H1 (cell line): Measurements from ENCODE around the gene CELF1. TPM values are rescaled to one million over a fixed set of nuclear protein-coding genes. Genes with fewer than 3 reads are reported as not detected.

Experiments
- CTCF ChIA-PET: fragments of 300-600 bp; sonication (Branson Sonifier 250); formaldehyde crosslinking; loops from one replicate; lab custom pipeline; 2021; ENCODE audit not compliant: partially characterized antibody; lab: Charles Lee
- POLR2A ChIA-PET: fragments of 300-600 bp; sonication (Branson Sonifier 250); formaldehyde crosslinking; loops from one replicate; lab custom pipeline; 2021; ENCODE audit warnings: inconsistent platforms; ENCODE audit not compliant: partially characterized antibody; lab: Charles Lee
- DNase-seq, 2 experiments: peaks; one replicate each; pipeline versions ENCODE4 v3.0.0 to v3.0.0-alpha.2; 2010 to 2022; ENCODE audit warnings: low spot score in 2 of 2, low read depth in 1 of 2, mixed read lengths in 1 of 2
- FAIRE-seq: peaks from 2 replicates; lab custom pipeline; 2011; peaks lifted over from hg19 to GRCh38; lab: Jason Lieb, UNC
- H2AFZ ChIP-seq: 2 replicates; pipeline ENCODE4 v1.8.1; 2012; ENCODE audit warnings: low read length, inconsistent platforms
- H2AK5ac ChIP-seq: 2 replicates; pipeline ENCODE4 v1.6.1; 2013; ENCODE audit warnings: low read depth, low read length
- H2BK120ac ChIP-seq: replicated peaks from 2 replicates; pipeline ENCODE3; 2013; ENCODE audit warnings: low read depth, low read length, inconsistent platforms
- H2BK12ac ChIP-seq: 2 replicates; pipeline ENCODE4 v1.6.1; 2013; ENCODE audit warnings: low read depth, low read length
- H2BK15ac ChIP-seq: 2 replicates; pipeline ENCODE4 v1.6.1; 2013; ENCODE audit warnings: low read length
- H2BK20ac ChIP-seq: 2 replicates; pipeline ENCODE4 v1.6.1; 2013; ENCODE audit warnings: low read length
- H2BK5ac ChIP-seq: 2 replicates; pipeline ENCODE4 v1.6.1; 2013; ENCODE audit warnings: low read depth, low read length
- H3K14ac ChIP-seq: 2 replicates; pipeline ENCODE4 v1.6.1; 2013; ENCODE audit warnings: inconsistent platforms; ENCODE audit not compliant: insufficient read length
- H3K18ac ChIP-seq: 2 replicates; pipeline ENCODE4 v1.6.1; 2013; ENCODE audit warnings: low read length; ENCODE audit errors: extremely low read depth
- H3K23ac ChIP-seq: 2 replicates; pipeline ENCODE4 v1.6.1; 2013; ENCODE audit warnings: inconsistent platforms; ENCODE audit not compliant: insufficient read length
- H3K23me2 ChIP-seq: 2 replicates; pipeline ENCODE4 v1.6.1; 2013; ENCODE audit warnings: low read depth, low read length
- H3K27ac ChIP-seq: 2 replicates; pipeline ENCODE4 v1.6.1; 2011; ENCODE audit warnings: low read depth, low read length, inconsistent platforms
- H3K27me3 ChIP-seq, 4 experiments: replicated peaks in 1 of 4; 1 replicate in 1 of 4; 2 replicates in 3 of 4; pipeline versions ENCODE4 v1.6.1 to v1.8.1; 2011 to 2013; ENCODE audit warnings: low read length in 3 of 4, mild to moderate bottlenecking in 3 of 4, inconsistent platforms in 2 of 4, mixed read lengths in 2 of 4, moderate library complexity in 1 of 4; ENCODE audit not compliant: control insufficient read depth in 3 of 4, insufficient read depth in 3 of 4; ENCODE audit errors: extremely low read depth in 1 of 4
- H3K36me3 ChIP-seq, 4 experiments: 2 replicates each; pipeline versions ENCODE4 v1.6.1 to v1.8.1; 2011 to 2013; ENCODE audit warnings: mild to moderate bottlenecking in 4 of 4, low read length in 3 of 4, moderate library complexity in 2 of 4, control low read depth in 1 of 4, inconsistent platforms in 1 of 4; ENCODE audit not compliant: insufficient read depth in 4 of 4, control insufficient read depth in 2 of 4
- H3K4ac ChIP-seq: replicated peaks from 2 replicates; pipeline ENCODE3; 2013; ENCODE audit warnings: low read length, low read depth, mixed read lengths, inconsistent platforms; ENCODE audit not compliant: insufficient read length
- H3K4me1 ChIP-seq, 4 experiments: replicated peaks in 1 of 4; 1 replicate in 1 of 4; 2 replicates in 3 of 4; pipeline versions ENCODE4 v1.6.1 to v1.8.1; 2011 to 2013; ENCODE audit warnings: low read length in 3 of 4, inconsistent platforms in 2 of 4, mixed read lengths in 1 of 4; ENCODE audit not compliant: insufficient read depth in 4 of 4, control insufficient read depth in 3 of 4
- H3K4me2 ChIP-seq, 2 experiments: 2 replicates each; pipeline versions ENCODE4 v1.6.1 to v1.8.1; 2011 to 2013; ENCODE audit warnings: low read depth in 2 of 2, low read length in 2 of 2, control low read depth in 1 of 2, inconsistent platforms in 1 of 2, mild to moderate bottlenecking in 1 of 2; ENCODE audit not compliant: insufficient read depth in 1 of 2
- H3K4me3 ChIP-seq, 4 experiments: fragments of 200-600, 300-600 bp in 1 of 4; sonication (generic), shearing (Covaris generic), sonication (Bioruptor Twin) in 1 of 4; 2 replicates each; pipeline versions ENCODE4 v1.5.1 to v1.8.1; 2011 to 2016; ENCODE audit warnings: low read length in 4 of 4, low read depth in 3 of 4, control low read depth in 2 of 4, inconsistent platforms in 2 of 4, mild to moderate bottlenecking in 2 of 4, mixed read lengths in 1 of 4, moderate library complexity in 1 of 4; ENCODE audit not compliant: insufficient read depth in 2 of 4; ENCODE audit errors: extremely low read depth in 1 of 4
- H3K56ac ChIP-seq: replicated peaks from 2 replicates; pipeline ENCODE3; 2013; ENCODE audit warnings: low read depth, mild to moderate bottlenecking, mixed read lengths, low read length, inconsistent platforms; ENCODE audit not compliant: insufficient read length
- H3K79me1 ChIP-seq: 2 replicates; pipeline ENCODE4 v1.6.1; 2013; ENCODE audit warnings: low read depth, low read length, control low read depth
- H3K79me2 ChIP-seq, 2 experiments: 2 replicates each; pipeline versions ENCODE4 v1.6.1 to v1.8.1; 2012 to 2013; ENCODE audit warnings: low read length in 2 of 2, mild to moderate bottlenecking in 2 of 2, inconsistent platforms in 1 of 2; ENCODE audit not compliant: insufficient read depth in 2 of 2, control insufficient read depth in 1 of 2
- H3K9ac ChIP-seq, 4 experiments: replicated peaks in 1 of 4; 1 replicate in 1 of 4; 2 replicates in 3 of 4; pipeline versions ENCODE4 v1.6.1 to v1.8.1; 2011 to 2013; ENCODE audit warnings: low read depth in 3 of 4, low read length in 3 of 4, control low read depth in 2 of 4, mild to moderate bottlenecking in 2 of 4, moderate library complexity in 2 of 4, inconsistent platforms in 1 of 4; ENCODE audit errors: extremely low read depth in 1 of 4
- H3K9me3 ChIP-seq, 2 experiments: 2 replicates each; pipeline versions ENCODE4 v1.6.1 to v1.8.1; 2012 to 2013; ENCODE audit warnings: mild to moderate bottlenecking in 2 of 2, moderate library complexity in 2 of 2, control low read depth in 1 of 2, inconsistent platforms in 1 of 2, low read depth in 1 of 2, low read length in 1 of 2, mixed read lengths in 1 of 2; ENCODE audit not compliant: insufficient read depth in 2 of 2
- H4K20me1 ChIP-seq, 2 experiments: replicated peaks in 1 of 2; 2 replicates each; pipeline versions ENCODE3 to v1.8.1; 2011 to 2013; ENCODE audit warnings: inconsistent platforms in 2 of 2, low read length in 2 of 2, mild to moderate bottlenecking in 1 of 2; ENCODE audit not compliant: insufficient read depth in 2 of 2, control insufficient read depth in 1 of 2
- H4K5ac ChIP-seq: 2 replicates; pipeline ENCODE4 v1.6.1; 2013; ENCODE audit warnings: low read length, low read depth, mixed read lengths, inconsistent platforms; ENCODE audit not compliant: insufficient read length
- H4K8ac ChIP-seq: 2 replicates; pipeline ENCODE4 v1.8.0; 2013; ENCODE audit warnings: mild to moderate bottlenecking, moderate library complexity, low read length, inconsistent platforms; ENCODE audit not compliant: insufficient read depth; ENCODE audit errors: extremely low read depth
- H4K91ac ChIP-seq: replicated peaks from 2 replicates; pipeline ENCODE3; 2013; ENCODE audit warnings: low read length, mixed read lengths, inconsistent platforms; ENCODE audit not compliant: insufficient read length
- ASH2L ChIP-seq: fragments of 200-600, 300-600 bp; sonication (generic); IDR thresholded peaks from one replicate; pipeline ENCODE4 v1.7.1; 2017; ENCODE audit warnings: low read length
- ATF3 ChIP-seq: IDR thresholded peaks from 2 replicates; pipeline ENCODE4 v1.6.1; 2011; ENCODE audit warnings: low read depth, mild to moderate bottlenecking, low read length; ENCODE audit not compliant: insufficient read depth
- BACH1 ChIP-seq: IDR thresholded peaks from 2 replicates; pipeline ENCODE4 v1.6.1; 2012; ENCODE audit warnings: low read length, improper control_type of control experiment
- BCL11A ChIP-seq, 2 experiments: IDR thresholded peaks; one replicate each; pipeline ENCODE4 v1.6.1; 2011; ENCODE audit warnings: low read depth in 2 of 2, low read length in 2 of 2, mild to moderate bottlenecking in 2 of 2
- CHD2 ChIP-seq: IDR thresholded peaks from 2 replicates; pipeline ENCODE4 v1.6.1; 2012; ENCODE audit warnings: low read length, improper control_type of control experiment
- EGR1 ChIP-seq: IDR thresholded peaks from 2 replicates; pipeline ENCODE4 v1.6.1; 2011; ENCODE audit warnings: low read depth, low read length, borderline replicate concordance
- NRF1 ChIP-seq: IDR thresholded peaks from 2 replicates; pipeline ENCODE4 v1.6.1; 2011; ENCODE audit warnings: mild to moderate bottlenecking, low read depth, low read length, improper control_type of control experiment
- RNF2 ChIP-seq: fragments of 200-900, 300-1000 bp; sonication (generic); IDR thresholded peaks from 2 replicates; pipeline ENCODE4 v1.7.1; 2016; ENCODE audit warnings: borderline replicate concordance, low read depth, mild to moderate bottlenecking, antibody characterized with exemption, low read length; ENCODE audit not compliant: poor library complexity, severe bottlenecking; ENCODE audit errors: missing control alignments
- SAP30 ChIP-seq: fragments of 300-600 bp; sonication (generic); IDR thresholded peaks from 2 replicates; pipeline ENCODE4 v1.7.1; 2012; ENCODE audit warnings: low read length, moderate library complexity, mild to moderate bottlenecking, inconsistent platforms; ENCODE audit not compliant: insufficient read depth, insufficient replicate concordance
- TEAD4 ChIP-seq: IDR thresholded peaks from 2 replicates; pipeline ENCODE4 v1.6.1; 2012; ENCODE audit warnings: low read depth, low read length, inconsistent platforms, mixed read lengths
- WGBS, 2 experiments: shearing (Covaris generic) in 1 of 2; methylation state at CpG; one replicate each; pipeline versions ENCODE4 v1.1.6 to v1.1.7; 2013 to 2015; ENCODE audit warnings: low lambda C conversion rate in 2 of 2, mixed read lengths in 2 of 2, inconsistent platforms in 1 of 2, low coverage in 1 of 2, missing lambda C conversion rate in 1 of 2; ENCODE audit not compliant: insufficient replicate concordance in 2 of 2, insufficient coverage in 1 of 2, insufficient read length in 1 of 2; ENCODE audit errors: extremely low coverage in 1 of 2, missing lambda C conversion rate in 1 of 2; 5-methylcytosine and 5-hydroxymethylcytosine counted together
- polyA plus RNA-seq, 7 experiments: library from polyadenylated mRNA; depleted of rRNA in 3 of 7; stranded (reverse) in 5 of 7; unstranded in 2 of 7; fragments of >200 nt in 5 of 7; fragments of 200-250 nt in 2 of 7; gene quantifications; 1 replicate in 5 of 7; 2 replicates in 1 of 7; 4 replicates in 1 of 7; pipeline versions ENCODE4 v1.2.1 to v1.2.3, GENCODE V29; 2011 to 2013; ENCODE audit warnings: missing spikeins in 2 of 7, mixed read lengths in 2 of 7
- total RNA-seq: library from RNA; stranded (reverse); fragmentation: NEBNext Ultra II Directional; extraction: Animal tissue kit (Norgen Biotek cat#: 25700); gene quantifications from 2 replicates; pipeline ENCODE4 v1.2.1, GENCODE V29; 2021

CELF1 gene
- total and polyA plus RNA-seq, 2 of the 8 experiments (the other 6 are each of a cell fraction or from before 2014, with no cell fraction given): 131 to 197 TPM

- WGBS, 2 experiments: 98% methylated on average over 8 of the region's 8 CpGs; no CpG with 5 or more reads in 1 of the 2 experiments
- CTCF ChIA-PET: interaction anchor here (0.7 to 1.1 kb wide), 3 partner anchors 8 to 26 kb away, joined by 3 read pairs; no protein-coding TSS in a partner anchor
- H2BK5ac ChIP-seq: no peak overlapping the region
- no peaks in the 10 kb centered on the region for H3K9me3 ChIP-seq
- TF ChIP-seq ASH2L (no peak), RNF2 (no peak), BACH1 (no peak), TEAD4 (no peak), EGR1 (no peak), NRF1 (no peak), ATF3 (no peak), SAP30 (no peak), CHD2 (no peak), BCL11A (IDR thresholded peaks at IDR 0.05; ENCODE audit: low read depth in 2 of 2, low read length in 2 of 2) (no peak)
- TF ChIP-seq, all 59 proteins: peak for 0
- H2AK5ac ChIP-seq: no peak overlapping the region
- no peaks in the 10 kb centered on the region; the same call in 1 of the 2 replicates for H3K23me2 ChIP-seq
- FAIRE-seq (no peak), DNase-seq (no peak)
- H3K4me3 ChIP-seq: no peak overlapping the region
- H3K4ac ChIP-seq: no peak overlapping the region
- H3K18ac ChIP-seq: no peak overlapping the region
- H3K27me3 ChIP-seq: no peaks in the 10 kb centered on the region
- H4K8ac ChIP-seq: no peak overlapping the region
- peaks cover 0 to 9% (median 4%) of the 10 kb centered on the region in 4 experiments; a peak in 6 of 7 replicates for H3K4me1 ChIP-seq
- H3K56ac ChIP-seq: no peak overlapping the region
- no peak overlapping the region for H3K4me2 ChIP-seq
- no peak overlapping the region for H3K14ac ChIP-seq
- POLR2A ChIA-PET: interaction anchor here (0.6 to 1.2 kb wide), 2 partner anchors 11 to 507 kb away, joined by 3 read pairs; no protein-coding TSS in a partner anchor
- no peak overlapping the region for H3K9ac ChIP-seq
- peaks cover 6% of the 10 kb centered on the region for H3K79me1 ChIP-seq
- peaks cover 15 to 97% of the 10 kb centered on the region in 2 experiments for H3K79me2 ChIP-seq
- H2BK20ac ChIP-seq: no peak overlapping the region
- peaks cover 9 to 17% of the 10 kb centered on the region in 2 experiments for H4K20me1 ChIP-seq
- no peak overlapping the region for H2BK120ac ChIP-seq
- H2BK12ac ChIP-seq: no peak overlapping the region
- H4K5ac ChIP-seq: no peak overlapping the region
- no peak overlapping the region for H4K91ac ChIP-seq
- peaks cover 0 to 3% (median 0%) of the 10 kb centered on the region in 4 experiments; a peak in 1 of 8 replicates for H3K36me3 ChIP-seq
- no peak overlapping the region for H2BK15ac ChIP-seq
- H2AFZ ChIP-seq: no peak overlapping the region
- H3K27ac ChIP-seq: no peak overlapping the region
- H3K23ac ChIP-seq: no peak overlapping the region
Observed at GRCh38 chr11:47506373-47506772, 46.6 kb downstream of the CELF1 start.
